K562 (cell line): Measurements from ENCODE around the gene SLC43A2. TPM values are rescaled to one million over a fixed set of nuclear protein-coding genes. Genes with fewer than 3 reads are reported as not detected.

Experiments used
- BRD9 ChIP-seq: fragments of 450-650 bp; IDR thresholded peaks from 2 replicates; pipeline ENCODE4 v1.6.1; 2018; ENCODE audit warnings: low read depth; ENCODE audit not compliant: partially characterized antibody
- HDAC6 ChIP-seq: IDR thresholded peaks from 2 replicates; pipeline ENCODE4 v1.6.1; 2012; ENCODE audit warnings: low read depth, mild to moderate bottlenecking, control low read depth, inconsistent platforms, low read length, moderate library complexity
- MAZ ChIP-seq, 2 experiments: fragments of 450-650 bp in 1 of 2; sonication (generic) in 1 of 2; formaldehyde crosslinking; IDR thresholded peaks in 1 of 2; conservative IDR thresholded peaks in 1 of 2; 2 replicates each; pipeline versions ENCODE4 v1.4.0 to v1.5.0; 2020; ENCODE audit warnings: mild to moderate bottlenecking in 1 of 2, missing genetic modification reagents in 1 of 2
- RAD21 ChIP-seq, 2 experiments: fragments of 250-450 bp in 1 of 2; fragments of 450-650 bp in 1 of 2; sonication (Bioruptor Pico) in 1 of 2; formaldehyde crosslinking in 1 of 2; IDR thresholded peaks in 1 of 2; conservative IDR thresholded peaks in 1 of 2; 2 replicates each; pipeline versions ENCODE4 v1.4.0 to v1.8.0; 2020 to 2022; ENCODE audit warnings: mild to moderate bottlenecking in 2 of 2, moderate library complexity in 1 of 2
- STAG1 ChIP-seq: sonication (generic); formaldehyde crosslinking; IDR thresholded peaks from 2 replicates; pipeline ENCODE4 v1.5.0; 2020; ENCODE audit warnings: missing genetic modification reagents, borderline replicate concordance
- TAF7 ChIP-seq: fragments of 450-650 bp; IDR thresholded peaks from 2 replicates; pipeline ENCODE4 v1.6.1; 2016; ENCODE audit warnings: missing genetic modification characterization, missing compliant biosample characterization
- TARDBP ChIP-seq: fragments of 450-650 bp; IDR thresholded peaks from 2 replicates; pipeline ENCODE4 v1.6.1; 2016
- ZNF143 ChIP-seq: sonication (generic); formaldehyde crosslinking; IDR thresholded peaks from 2 replicates; pipeline ENCODE4 v1.9.0; 2022; ENCODE audit warnings: mild to moderate bottlenecking, missing genetic modification reagents
- ZNF174 ChIP-seq: fragments of 250-450 bp; sonication (Bioruptor Pico); IDR thresholded peaks from 2 replicates; pipeline ENCODE4 v1.4.0; 2020; ENCODE audit warnings: mild to moderate bottlenecking
- ZNF23 ChIP-seq: fragments of 250-450 bp; sonication (Bioruptor Pico); IDR thresholded peaks from 2 replicates; pipeline ENCODE4 v1.4.0; 2020; ENCODE audit warnings: mild to moderate bottlenecking
- ZNF354B ChIP-seq: fragments of 250-450 bp; sonication (Bioruptor Pico); IDR thresholded peaks from 2 replicates; pipeline ENCODE4 v1.4.0; 2020
- polyA plus RNA-seq, 8 experiments: library from polyadenylated mRNA; depleted of rRNA in 4 of 8; stranded (reverse) in 5 of 8; unstranded in 3 of 8; fragments of >200 nt; fragmentation: Nextera tagmentation in 2 of 8; fragmentation: Illumina TruSeq in 1 of 8; extraction: Ambion mirVana in 2 of 8; extraction: Trizol in 1 of 8; gene quantifications; 2 replicates each; pipeline versions ENCODE4 v1.2.1 to v1.2.3, GENCODE V29; 2011 to 2014; ENCODE audit warnings: inconsistent platforms in 1 of 8, missing spikeins in 1 of 8
- total RNA-seq, 7 experiments: library from RNA; depleted of rRNA in 6 of 7; stranded (reverse); fragments of >200 nt in 6 of 7; fragmentation: Illumina TruSeq in 2 of 7; extraction: Trizol in 2 of 7; gene quantifications; 2 replicates each; pipeline versions ENCODE4 v1.2.1 to v1.2.3, GENCODE V29; 2011 to 2021; ENCODE audit warnings: low replicate concordance in 1 of 7
- TF ChIP-seq, protein P1 (sequence below): fragments of 200-600 bp; sonication (generic); IDR thresholded peaks from one replicate; pipeline ENCODE4 v1.6.1; 2012; ENCODE audit warnings: mild to moderate bottlenecking, low read depth, low read length, inconsistent platforms
- TF ChIP-seq, protein P2 (sequence below): fragments of 450-650 bp; formaldehyde crosslinking; IDR thresholded peaks from 2 replicates; pipeline ENCODE4 v1.4.0; 2022; ENCODE audit warnings: mild to moderate bottlenecking, moderate library complexity
- TF ChIP-seq, protein P3 (sequence below): fragments of 450-650 bp; IDR thresholded peaks from one replicate; pipeline ENCODE4 v1.6.1; 2018; ENCODE audit warnings: mild to moderate bottlenecking, moderate library complexity; ENCODE audit not compliant: partially characterized antibody

SLC43A2 gene
- total and polyA plus RNA-seq, 9 of the 15 experiments (the other 6 are each of a cell fraction or from before 2014, with no cell fraction given) = 0.03 to 10.2 (median 3.6) TPM

DNA sequence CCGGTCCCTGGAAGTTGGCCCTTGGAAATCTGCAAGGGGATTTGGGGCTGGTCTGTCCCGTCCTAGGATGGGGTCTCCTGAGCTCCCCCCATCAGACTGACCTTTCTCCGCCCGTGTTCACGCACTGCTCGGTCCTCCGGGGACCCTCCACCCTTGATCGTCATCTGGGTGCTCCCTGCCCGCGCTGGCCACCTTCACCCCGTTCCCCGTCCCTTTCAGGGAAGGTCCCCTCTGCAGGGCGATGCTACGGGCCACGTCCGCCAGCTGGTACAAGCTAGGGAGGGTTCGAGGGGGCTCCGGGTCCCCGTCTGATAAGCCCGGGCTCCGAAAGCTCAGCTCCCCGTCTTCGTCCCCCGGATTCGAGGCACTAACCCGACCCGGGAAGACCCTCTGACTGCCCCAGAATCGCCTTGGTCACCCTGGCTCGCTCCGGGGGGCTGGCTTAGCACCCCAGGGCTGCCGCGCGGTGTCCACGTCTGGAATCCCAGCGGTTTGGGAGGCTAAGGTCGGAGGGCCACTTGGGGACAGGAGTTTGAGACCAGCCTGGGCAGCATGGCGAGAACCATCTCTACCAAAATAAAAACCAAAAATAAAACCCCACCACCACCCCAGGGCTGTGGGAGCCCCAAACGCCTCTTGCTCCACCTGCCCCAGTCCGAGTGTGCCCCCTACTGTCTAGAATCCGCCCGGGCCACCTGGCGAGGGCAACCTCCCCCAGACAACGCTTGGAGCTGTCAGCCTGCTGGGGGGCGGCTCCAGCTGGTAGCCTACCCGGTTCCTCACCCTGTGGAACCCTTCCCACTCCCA, 1.1 kb upstream of the SLC43A2 start (continued):
- TF ChIP-seq, protein P1, sequence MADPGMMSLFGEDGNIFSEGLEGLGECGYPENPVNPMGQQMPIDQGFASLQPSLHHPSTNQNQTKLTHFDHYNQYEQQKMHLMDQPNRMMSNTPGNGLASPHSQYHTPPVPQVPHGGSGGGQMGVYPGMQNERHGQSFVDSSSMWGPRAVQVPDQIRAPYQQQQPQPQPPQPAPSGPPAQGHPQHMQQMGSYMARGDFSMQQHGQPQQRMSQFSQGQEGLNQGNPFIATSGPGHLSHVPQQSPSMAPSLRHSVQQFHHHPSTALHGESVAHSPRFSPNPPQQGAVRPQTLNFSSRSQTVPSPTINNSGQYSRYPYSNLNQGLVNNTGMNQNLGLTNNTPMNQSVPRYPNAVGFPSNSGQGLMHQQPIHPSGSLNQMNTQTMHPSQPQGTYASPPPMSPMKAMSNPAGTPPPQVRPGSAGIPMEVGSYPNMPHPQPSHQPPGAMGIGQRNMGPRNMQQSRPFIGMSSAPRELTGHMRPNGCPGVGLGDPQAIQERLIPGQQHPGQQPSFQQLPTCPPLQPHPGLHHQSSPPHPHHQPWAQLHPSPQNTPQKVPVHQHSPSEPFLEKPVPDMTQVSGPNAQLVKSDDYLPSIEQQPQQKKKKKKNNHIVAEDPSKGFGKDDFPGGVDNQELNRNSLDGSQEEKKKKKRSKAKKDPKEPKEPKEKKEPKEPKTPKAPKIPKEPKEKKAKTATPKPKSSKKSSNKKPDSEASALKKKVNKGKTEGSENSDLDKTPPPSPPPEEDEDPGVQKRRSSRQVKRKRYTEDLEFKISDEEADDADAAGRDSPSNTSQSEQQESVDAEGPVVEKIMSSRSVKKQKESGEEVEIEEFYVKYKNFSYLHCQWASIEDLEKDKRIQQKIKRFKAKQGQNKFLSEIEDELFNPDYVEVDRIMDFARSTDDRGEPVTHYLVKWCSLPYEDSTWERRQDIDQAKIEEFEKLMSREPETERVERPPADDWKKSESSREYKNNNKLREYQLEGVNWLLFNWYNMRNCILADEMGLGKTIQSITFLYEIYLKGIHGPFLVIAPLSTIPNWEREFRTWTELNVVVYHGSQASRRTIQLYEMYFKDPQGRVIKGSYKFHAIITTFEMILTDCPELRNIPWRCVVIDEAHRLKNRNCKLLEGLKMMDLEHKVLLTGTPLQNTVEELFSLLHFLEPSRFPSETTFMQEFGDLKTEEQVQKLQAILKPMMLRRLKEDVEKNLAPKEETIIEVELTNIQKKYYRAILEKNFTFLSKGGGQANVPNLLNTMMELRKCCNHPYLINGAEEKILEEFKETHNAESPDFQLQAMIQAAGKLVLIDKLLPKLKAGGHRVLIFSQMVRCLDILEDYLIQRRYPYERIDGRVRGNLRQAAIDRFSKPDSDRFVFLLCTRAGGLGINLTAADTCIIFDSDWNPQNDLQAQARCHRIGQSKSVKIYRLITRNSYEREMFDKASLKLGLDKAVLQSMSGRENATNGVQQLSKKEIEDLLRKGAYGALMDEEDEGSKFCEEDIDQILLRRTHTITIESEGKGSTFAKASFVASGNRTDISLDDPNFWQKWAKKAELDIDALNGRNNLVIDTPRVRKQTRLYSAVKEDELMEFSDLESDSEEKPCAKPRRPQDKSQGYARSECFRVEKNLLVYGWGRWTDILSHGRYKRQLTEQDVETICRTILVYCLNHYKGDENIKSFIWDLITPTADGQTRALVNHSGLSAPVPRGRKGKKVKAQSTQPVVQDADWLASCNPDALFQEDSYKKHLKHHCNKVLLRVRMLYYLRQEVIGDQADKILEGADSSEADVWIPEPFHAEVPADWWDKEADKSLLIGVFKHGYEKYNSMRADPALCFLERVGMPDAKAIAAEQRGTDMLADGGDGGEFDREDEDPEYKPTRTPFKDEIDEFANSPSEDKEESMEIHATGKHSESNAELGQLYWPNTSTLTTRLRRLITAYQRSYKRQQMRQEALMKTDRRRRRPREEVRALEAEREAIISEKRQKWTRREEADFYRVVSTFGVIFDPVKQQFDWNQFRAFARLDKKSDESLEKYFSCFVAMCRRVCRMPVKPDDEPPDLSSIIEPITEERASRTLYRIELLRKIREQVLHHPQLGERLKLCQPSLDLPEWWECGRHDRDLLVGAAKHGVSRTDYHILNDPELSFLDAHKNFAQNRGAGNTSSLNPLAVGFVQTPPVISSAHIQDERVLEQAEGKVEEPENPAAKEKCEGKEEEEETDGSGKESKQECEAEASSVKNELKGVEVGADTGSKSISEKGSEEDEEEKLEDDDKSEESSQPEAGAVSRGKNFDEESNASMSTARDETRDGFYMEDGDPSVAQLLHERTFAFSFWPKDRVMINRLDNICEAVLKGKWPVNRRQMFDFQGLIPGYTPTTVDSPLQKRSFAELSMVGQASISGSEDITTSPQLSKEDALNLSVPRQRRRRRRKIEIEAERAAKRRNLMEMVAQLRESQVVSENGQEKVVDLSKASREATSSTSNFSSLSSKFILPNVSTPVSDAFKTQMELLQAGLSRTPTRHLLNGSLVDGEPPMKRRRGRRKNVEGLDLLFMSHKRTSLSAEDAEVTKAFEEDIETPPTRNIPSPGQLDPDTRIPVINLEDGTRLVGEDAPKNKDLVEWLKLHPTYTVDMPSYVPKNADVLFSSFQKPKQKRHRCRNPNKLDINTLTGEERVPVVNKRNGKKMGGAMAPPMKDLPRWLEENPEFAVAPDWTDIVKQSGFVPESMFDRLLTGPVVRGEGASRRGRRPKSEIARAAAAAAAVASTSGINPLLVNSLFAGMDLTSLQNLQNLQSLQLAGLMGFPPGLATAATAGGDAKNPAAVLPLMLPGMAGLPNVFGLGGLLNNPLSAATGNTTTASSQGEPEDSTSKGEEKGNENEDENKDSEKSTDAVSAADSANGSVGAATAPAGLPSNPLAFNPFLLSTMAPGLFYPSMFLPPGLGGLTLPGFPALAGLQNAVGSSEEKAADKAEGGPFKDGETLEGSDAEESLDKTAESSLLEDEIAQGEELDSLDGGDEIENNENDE = no peak
- TF ChIP-seq STAG1 (CRISPR knock-in tag) = peak; percentile 66; the same call in 1 of the 2 replicates
- TF ChIP-seq TARDBP = no peak
- TF ChIP-seq BRD9 = peak; percentile 51
- no peak for TF ChIP-seq ZNF174 (CRISPR knock-in tag)
- TF ChIP-seq ZNF354B = no peak
- TF ChIP-seq HDAC6 = no peak
- no peak for TF ChIP-seq ZNF143 (CRISPR knock-in tag)
- TF ChIP-seq, protein P2, sequence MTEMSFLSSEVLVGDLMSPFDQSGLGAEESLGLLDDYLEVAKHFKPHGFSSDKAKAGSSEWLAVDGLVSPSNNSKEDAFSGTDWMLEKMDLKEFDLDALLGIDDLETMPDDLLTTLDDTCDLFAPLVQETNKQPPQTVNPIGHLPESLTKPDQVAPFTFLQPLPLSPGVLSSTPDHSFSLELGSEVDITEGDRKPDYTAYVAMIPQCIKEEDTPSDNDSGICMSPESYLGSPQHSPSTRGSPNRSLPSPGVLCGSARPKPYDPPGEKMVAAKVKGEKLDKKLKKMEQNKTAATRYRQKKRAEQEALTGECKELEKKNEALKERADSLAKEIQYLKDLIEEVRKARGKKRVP (CRISPR knock-in tag) = no peak
- TF ChIP-seq, protein P3, sequence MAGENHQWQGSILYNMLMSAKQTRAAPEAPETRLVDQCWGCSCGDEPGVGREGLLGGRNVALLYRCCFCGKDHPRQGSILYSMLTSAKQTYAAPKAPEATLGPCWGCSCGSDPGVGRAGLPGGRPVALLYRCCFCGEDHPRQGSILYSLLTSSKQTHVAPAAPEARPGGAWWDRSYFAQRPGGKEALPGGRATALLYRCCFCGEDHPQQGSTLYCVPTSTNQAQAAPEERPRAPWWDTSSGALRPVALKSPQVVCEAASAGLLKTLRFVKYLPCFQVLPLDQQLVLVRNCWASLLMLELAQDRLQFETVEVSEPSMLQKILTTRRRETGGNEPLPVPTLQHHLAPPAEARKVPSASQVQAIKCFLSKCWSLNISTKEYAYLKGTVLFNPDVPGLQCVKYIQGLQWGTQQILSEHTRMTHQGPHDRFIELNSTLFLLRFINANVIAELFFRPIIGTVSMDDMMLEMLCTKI = no peak
- no peak for TF ChIP-seq ZNF23 (CRISPR knock-in tag)
- TF ChIP-seq TAF7 (tag) = no peak
- TF ChIP-seq MAZ (CRISPR knock-in tag; conservative IDR thresholded peaks at IDR 0.05 in 1 of 2, IDR thresholded peaks at IDR 0.05 in 1 of 2) = peak in 1 of 2 experiments; percentile 50; a peak in 1 of 4 replicates
- TF ChIP-seq RAD21 (CRISPR knock-in tag; conservative IDR thresholded peaks at IDR 0.05 in 1 of 2, IDR thresholded peaks at IDR 0.05 in 1 of 2) = peak; percentile 77 to 78
